HEK293 (cell line): ENCODE data around the gene CACNG6.

ENCODE experiments used
- CTCF ChIA-PET: fragments of 350-600 bp; formaldehyde crosslinking; extraction: SDS; loops from one replicate; lab custom pipeline; 2021; ENCODE audit warnings: antibody characterized with exemption; lab: Yijun Ruan, JAX
- POLR2A ChIA-PET: fragments of 300-600 bp; formaldehyde crosslinking; extraction: SDS; loops from one replicate; lab custom pipeline; 2020; ENCODE audit warnings: antibody characterized with exemption, inconsistent platforms; lab: Yijun Ruan, JAX
- H3K27ac ChIP-seq: fragments of 200-500 bp; sonication (Bioruptor generic); 2 replicates; pipeline ENCODE4 v1.5.1; 2014; ENCODE audit warnings: low read depth, low read length, control low read depth, inconsistent platforms; ENCODE audit errors: extremely low read depth
- H3K36me3 ChIP-seq, 2 experiments: fragments of 200-500 bp in 1 of 2; sonication (Bioruptor generic) in 1 of 2; 1 replicate in 1 of 2; 2 replicates in 1 of 2; pipeline ENCODE4 v1.5.1; 2014 to 2017; ENCODE audit warnings: inconsistent platforms in 2 of 2, low read length in 2 of 2; ENCODE audit not compliant: control insufficient read depth in 2 of 2, insufficient read depth in 1 of 2
- H3K4me1 ChIP-seq: fragments of 200-500 bp; sonication (Bioruptor generic); 2 replicates; pipeline ENCODE4 v1.5.1; 2014; ENCODE audit warnings: mild to moderate bottlenecking, low read length, inconsistent platforms; ENCODE audit not compliant: control insufficient read depth, insufficient read depth
- H3K4me3 ChIP-seq: 2 replicates; pipeline ENCODE4 v1.5.1; 2011; ENCODE audit warnings: low read depth, mild to moderate bottlenecking, control low read depth, low read length, moderate library complexity
- H3K9me3 ChIP-seq: fragments of 200-500 bp; sonication (Bioruptor generic); 2 replicates; pipeline ENCODE4 v1.5.1; 2014; ENCODE audit warnings: low read depth, low read length, inconsistent platforms; ENCODE audit not compliant: control insufficient read depth, insufficient read depth
- WT1 ChIP-seq: fragments of 450-650 bp; formaldehyde crosslinking; IDR thresholded peaks from 2 replicates; pipeline ENCODE4 v1.5.1; 2016; ENCODE audit warnings: missing biosample characterization, missing genetic modification characterization

Gene CACNG6

GRCh38 chr19:54047616-54048015 is 56.2 kb downstream of the CACNG6 start:
- Histone ChIP-seq H3K27ac (no peak overlapping the region), H3K36me3 (no peaks in the 10 kb centered on the region), H3K4me3 (no peak overlapping the region), H3K4me1 (no peaks in the 10 kb centered on the region), H3K9me3 (no peaks in the 10 kb centered on the region)
- no peak for TF ChIP-seq WT1 (tag by site-specific recombination)
- CTCF ChIA-PET, result interaction anchor here (1.6 kb wide), 1 partner anchor 255 kb away, joined by 3 read pairs; no protein-coding TSS in a partner anchor
- POLR2A ChIA-PET, result no interaction called here
